Mesothelial cell of epicardium (in vitro differentiated cells): Measurements from ENCODE around the gene UTS2B. TPM values are rescaled to one million over a fixed set of nuclear protein-coding genes. Genes with fewer than 3 reads are reported as not detected.

Source experiments
- DNase-seq, 2 experiments: peaks; one replicate each; pipeline ENCODE4 v3.0.0; 2021; ENCODE audit warnings: low spot score in 2 of 2; ENCODE audit not compliant: unreplicated experiment in 2 of 2
- H3K27ac Mint-ChIP-seq: 2 replicates; pipeline ENCODE4 v1.8.0; 2021; ENCODE audit warnings: mixed read lengths
- H3K27me3 Mint-ChIP-seq: 2 replicates; pipeline ENCODE4 v1.8.0; 2021; ENCODE audit warnings: low read depth, mixed read lengths
- H3K36me3 Mint-ChIP-seq: 2 replicates; pipeline ENCODE4 v1.8.0; 2021; ENCODE audit warnings: mixed read lengths
- H3K4me1 Mint-ChIP-seq: 2 replicates; pipeline ENCODE4 v1.8.0; 2021; ENCODE audit warnings: mixed read lengths
- H3K4me3 Mint-ChIP-seq: 2 replicates; pipeline ENCODE4 v1.8.0; 2021; ENCODE audit warnings: mild to moderate bottlenecking, moderate library complexity, mixed read lengths
- H3K9me3 Mint-ChIP-seq: 2 replicates; pipeline ENCODE4 v1.8.0; 2021; ENCODE audit warnings: mixed read lengths
- total RNA-seq: library from RNA; stranded (reverse); gene quantifications from 3 replicates; pipeline ENCODE4 v1.2.1, GENCODE V29; 2021
- TF ChIP-seq, protein P1 (sequence below): fragments of 200-600 bp; sonication (generic); IDR thresholded peaks from one replicate; pipeline ENCODE4 v1.5.0; 2021; ENCODE audit warnings: antibody characterized with exemption; ENCODE audit not compliant: unreplicated experiment

The UTS2B gene
- total RNA-seq, 1 donor from 2014 or later = 0.60 TPM

DNA sequence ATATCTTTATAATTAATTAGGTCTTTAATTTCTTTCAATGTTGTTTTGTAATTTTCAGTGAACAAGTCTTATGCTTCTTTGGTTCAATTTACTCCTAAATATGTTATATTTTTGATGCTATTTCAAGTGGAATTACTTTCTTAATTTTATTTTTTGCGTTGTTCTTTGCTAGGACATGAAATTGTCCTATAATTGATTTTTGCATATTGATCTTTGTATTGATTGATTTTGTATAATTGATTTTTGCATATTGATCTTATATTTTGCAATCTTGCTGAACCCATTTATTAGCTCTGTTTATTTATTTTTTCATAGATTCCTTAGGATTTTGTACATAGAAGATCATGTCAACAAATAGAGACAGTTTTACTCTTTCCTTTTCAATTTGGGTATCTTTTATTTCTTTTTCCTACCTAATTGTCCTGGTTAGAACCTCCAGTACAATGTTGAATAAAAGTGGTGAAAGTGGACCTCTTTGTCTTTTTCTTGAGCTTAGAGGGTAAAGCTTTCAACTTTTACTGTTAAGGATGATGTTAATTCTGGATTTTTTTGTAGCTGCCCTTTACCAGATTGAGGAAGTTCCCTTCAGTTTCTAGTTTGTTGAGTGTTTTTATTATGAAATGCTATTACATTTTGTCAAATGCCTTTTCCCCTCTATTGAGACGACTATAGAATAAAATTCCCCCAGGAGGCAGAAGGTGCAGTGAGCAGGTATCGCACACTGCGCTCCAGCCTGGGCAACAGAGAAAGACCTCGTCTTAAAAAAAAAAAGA is 37.9 kb downstream of the UTS2B start:
- H3K27ac Mint-ChIP-seq = no peak overlapping the region
- no peak overlapping the region for H3K4me3 Mint-ChIP-seq
- H3K27me3 Mint-ChIP-seq = no peaks in the 10 kb centered on the region
- peaks cover 5% of the 10 kb centered on the region for H3K9me3 Mint-ChIP-seq
- DNase-seq = no peak
- H3K4me1 Mint-ChIP-seq = no peaks in the 10 kb centered on the region
- no peaks in the 10 kb centered on the region for H3K36me3 Mint-ChIP-seq
- TF ChIP-seq, protein P1, sequence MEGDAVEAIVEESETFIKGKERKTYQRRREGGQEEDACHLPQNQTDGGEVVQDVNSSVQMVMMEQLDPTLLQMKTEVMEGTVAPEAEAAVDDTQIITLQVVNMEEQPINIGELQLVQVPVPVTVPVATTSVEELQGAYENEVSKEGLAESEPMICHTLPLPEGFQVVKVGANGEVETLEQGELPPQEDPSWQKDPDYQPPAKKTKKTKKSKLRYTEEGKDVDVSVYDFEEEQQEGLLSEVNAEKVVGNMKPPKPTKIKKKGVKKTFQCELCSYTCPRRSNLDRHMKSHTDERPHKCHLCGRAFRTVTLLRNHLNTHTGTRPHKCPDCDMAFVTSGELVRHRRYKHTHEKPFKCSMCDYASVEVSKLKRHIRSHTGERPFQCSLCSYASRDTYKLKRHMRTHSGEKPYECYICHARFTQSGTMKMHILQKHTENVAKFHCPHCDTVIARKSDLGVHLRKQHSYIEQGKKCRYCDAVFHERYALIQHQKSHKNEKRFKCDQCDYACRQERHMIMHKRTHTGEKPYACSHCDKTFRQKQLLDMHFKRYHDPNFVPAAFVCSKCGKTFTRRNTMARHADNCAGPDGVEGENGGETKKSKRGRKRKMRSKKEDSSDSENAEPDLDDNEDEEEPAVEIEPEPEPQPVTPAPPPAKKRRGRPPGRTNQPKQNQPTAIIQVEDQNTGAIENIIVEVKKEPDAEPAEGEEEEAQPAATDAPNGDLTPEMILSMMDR = no peak

DNA sequence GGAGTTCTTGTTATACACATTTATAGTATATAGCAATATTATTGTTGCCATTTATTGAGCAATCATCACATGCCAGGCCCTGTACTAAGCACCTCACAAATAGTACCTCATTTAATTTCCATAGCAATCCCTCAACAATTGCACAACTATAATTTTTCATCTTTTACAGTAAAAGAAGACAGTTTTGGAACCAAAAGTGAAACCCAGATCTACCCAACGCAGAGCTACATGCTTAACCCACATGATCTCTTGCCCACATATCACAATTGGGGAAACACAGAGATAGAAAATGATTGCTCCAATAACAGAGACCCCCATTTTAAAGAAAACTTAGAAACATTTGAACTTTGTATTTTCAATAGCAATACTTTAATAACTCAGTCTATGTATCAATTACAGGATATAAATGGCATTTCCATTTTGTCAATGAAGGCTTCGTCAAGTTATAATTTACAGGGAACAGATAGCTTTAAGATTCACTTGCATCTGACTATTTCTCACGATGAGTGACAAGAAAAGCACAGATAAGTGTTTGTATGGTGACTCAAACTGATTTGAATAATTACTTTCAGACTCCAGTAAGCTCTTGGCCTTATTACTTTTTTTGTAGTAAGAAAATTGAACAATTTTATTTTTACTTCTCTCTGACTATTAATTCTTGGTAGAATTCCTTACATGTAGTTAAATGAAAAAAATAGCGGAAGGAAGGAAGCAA is 39.9 kb downstream of the UTS2B start:
- Mint-ChIP-seq H3K36me3 (no peaks in the 10 kb centered on the region), H3K27ac (no peak overlapping the region), H3K4me3 (no peak overlapping the region), H3K9me3 (peaks cover 11% of the 10 kb centered on the region), H3K27me3 (no peaks in the 10 kb centered on the region), H3K4me1 (no peaks in the 10 kb centered on the region)
- TF ChIP-seq, protein P1 = no peak
- no peak for DNase-seq

DNA sequence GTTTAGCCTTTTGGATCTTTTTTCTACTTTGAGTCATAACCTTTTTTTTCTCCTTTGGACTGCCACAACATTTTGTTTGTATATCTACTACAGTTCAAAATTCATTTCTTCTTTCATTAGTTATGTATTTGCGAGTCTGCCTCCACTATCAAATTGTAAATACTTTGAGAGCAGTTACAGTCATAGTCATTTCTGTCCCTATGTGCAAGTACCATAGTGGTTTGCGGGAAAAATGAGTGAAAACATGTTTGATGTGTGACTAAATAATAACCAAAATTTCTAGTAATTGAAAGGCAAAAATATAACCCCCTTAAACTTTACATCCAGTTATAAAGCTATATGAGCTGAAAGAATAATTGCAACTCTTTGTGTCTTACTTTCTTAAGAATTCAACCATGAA is 46.9 kb downstream of the UTS2B start:
- H3K4me3 Mint-ChIP-seq = no peak overlapping the region
- H3K27me3 Mint-ChIP-seq = no peaks in the 10 kb centered on the region
- no peak overlapping the region for H3K27ac Mint-ChIP-seq
- H3K36me3 Mint-ChIP-seq = no peaks in the 10 kb centered on the region
- TF ChIP-seq, protein P1 = no peak
- peaks cover 15% of the 10 kb centered on the region for H3K9me3 Mint-ChIP-seq
- H3K4me1 Mint-ChIP-seq = peaks cover 24% of the 10 kb centered on the region
- no peak for DNase-seq

DNA sequence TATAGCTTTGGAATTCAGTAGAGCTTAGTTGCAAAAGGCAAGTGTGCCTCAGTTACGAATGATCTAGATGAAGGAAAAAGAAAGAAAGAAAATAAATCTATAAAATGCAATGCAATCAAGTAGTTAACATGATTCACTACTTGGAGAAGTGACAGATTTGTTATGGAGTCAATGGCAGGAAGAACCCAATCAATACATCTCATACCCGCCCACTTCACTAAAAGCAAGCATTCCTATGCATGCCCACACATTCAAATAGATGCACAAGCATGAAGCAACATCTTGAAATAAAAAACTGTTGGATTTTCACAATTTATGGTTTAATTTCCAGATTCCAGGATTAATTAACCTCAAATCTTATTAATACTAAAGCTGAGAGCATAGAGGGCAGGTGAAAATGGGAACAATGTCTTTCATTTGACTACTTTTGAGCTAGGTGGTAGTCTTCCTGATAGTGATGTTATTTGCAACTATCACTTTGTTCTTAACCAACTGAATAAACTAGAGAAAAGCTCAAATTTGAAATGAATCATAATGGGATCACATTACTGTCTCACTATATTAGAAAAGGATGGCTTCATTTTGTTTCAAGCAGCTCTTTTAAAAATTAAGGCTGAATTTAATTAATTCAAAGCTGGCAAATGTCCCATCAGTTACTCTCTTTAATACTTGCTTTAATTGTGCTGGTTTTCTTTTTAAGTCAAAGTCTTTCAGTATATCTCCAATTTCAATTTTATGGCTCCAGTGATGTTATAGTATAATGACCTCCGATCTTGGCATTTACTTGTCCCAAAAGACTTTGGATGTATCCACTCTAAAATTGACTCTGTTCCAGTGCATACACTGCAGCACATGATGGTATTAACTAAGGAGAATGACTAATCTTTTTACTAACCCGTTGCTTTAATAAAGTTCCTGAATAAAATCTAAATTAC is 47.8 kb downstream of the UTS2B start:
- Mint-ChIP-seq H3K27me3 (no peaks in the 10 kb centered on the region), H3K27ac (no peak overlapping the region), H3K36me3 (no peaks in the 10 kb centered on the region), H3K9me3 (peaks cover 11% of the 10 kb centered on the region), H3K4me3 (no peak overlapping the region), H3K4me1 (peaks cover 24% of the 10 kb centered on the region)
- DNase-seq = no peak
- TF ChIP-seq, protein P1 = no peak

DNA sequence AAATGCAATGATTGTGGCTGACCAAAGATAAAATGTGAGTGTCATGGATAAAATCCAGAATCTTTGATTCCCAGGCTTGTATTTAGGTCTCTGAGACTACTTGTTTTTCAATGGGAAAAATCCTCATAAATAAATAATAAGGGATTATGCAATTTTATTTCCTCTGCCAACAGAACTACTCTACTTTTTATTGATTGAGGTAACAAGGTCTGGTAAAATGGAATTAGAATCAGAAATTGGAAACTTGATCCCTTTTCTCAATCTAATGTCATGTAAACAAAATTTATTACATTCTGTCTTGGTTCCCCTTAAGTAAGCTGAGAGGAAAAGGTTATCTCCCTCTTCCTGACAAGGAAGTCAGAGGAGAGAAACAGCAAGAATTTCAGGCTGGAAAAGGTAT is 49.4 kb downstream of the UTS2B start:
- TF ChIP-seq, protein P1 = no peak
- H3K27me3 Mint-ChIP-seq = no peaks in the 10 kb centered on the region

More for the DNA sequence above, 49.4 kb downstream of the UTS2B start:
- Mint-ChIP-seq H3K4me1 (peaks cover 24% of the 10 kb centered on the region), H3K4me3 (no peak overlapping the region), H3K27ac (peak overlapping the region; percentile 59), H3K36me3 (no peaks in the 10 kb centered on the region), H3K9me3 (peaks cover 4% of the 10 kb centered on the region)
- DNase-seq = no peak
